Measurements from ENCODE around the gene FBXW8.

FBXW8 gene

DNA sequence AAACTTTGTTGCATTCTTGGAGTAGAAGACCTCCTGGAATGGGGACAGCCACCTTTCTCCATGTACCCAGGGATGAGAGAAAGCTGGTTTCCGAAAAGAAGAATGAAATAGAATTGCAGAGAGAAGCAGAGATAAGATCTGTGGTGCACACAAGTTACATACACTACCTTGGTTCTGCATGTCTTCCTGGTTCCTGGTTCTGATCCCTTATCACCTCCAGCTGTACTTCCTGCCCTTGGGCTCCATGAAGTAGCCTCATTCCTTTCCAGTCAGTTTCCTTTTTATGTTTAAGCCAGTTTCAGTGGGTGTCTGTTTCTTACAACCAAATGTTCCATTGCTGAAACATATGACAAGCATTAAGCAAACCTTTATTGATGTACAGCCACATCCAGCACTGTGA is 69.3 kb downstream of the FBXW8 start:
- TF ChIP-seq SIN3A (IDR thresholded peaks at IDR 0.05; ENCODE audit: borderline replicate concordance, insufficient read depth, low read length) (no peak), FOXP2 (optimal IDR thresholded peaks at IDR 0.05; ENCODE audit: borderline replicate concordance, extremely low read depth, extremely low read length, insufficient read depth) (no peak), TAF1 (IDR thresholded peaks at IDR 0.05; ENCODE audit: borderline replicate concordance, insufficient read depth, low read length) (no peak), POLR2AphosphoS5 (IDR thresholded peaks at IDR 0.05; ENCODE audit: low read depth, low read length) (no peak)
- TF ChIP-seq, protein P1, sequence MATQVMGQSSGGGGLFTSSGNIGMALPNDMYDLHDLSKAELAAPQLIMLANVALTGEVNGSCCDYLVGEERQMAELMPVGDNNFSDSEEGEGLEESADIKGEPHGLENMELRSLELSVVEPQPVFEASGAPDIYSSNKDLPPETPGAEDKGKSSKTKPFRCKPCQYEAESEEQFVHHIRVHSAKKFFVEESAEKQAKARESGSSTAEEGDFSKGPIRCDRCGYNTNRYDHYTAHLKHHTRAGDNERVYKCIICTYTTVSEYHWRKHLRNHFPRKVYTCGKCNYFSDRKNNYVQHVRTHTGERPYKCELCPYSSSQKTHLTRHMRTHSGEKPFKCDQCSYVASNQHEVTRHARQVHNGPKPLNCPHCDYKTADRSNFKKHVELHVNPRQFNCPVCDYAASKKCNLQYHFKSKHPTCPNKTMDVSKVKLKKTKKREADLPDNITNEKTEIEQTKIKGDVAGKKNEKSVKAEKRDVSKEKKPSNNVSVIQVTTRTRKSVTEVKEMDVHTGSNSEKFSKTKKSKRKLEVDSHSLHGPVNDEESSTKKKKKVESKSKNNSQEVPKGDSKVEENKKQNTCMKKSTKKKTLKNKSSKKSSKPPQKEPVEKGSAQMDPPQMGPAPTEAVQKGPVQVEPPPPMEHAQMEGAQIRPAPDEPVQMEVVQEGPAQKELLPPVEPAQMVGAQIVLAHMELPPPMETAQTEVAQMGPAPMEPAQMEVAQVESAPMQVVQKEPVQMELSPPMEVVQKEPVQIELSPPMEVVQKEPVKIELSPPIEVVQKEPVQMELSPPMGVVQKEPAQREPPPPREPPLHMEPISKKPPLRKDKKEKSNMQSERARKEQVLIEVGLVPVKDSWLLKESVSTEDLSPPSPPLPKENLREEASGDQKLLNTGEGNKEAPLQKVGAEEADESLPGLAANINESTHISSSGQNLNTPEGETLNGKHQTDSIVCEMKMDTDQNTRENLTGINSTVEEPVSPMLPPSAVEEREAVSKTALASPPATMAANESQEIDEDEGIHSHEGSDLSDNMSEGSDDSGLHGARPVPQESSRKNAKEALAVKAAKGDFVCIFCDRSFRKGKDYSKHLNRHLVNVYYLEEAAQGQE (IDR thresholded peaks at IDR 0.05; ENCODE audit: insufficient read depth in 1 of 2, low read depth in 2 of 2, low read length in 2 of 2), result no peak

DNA sequence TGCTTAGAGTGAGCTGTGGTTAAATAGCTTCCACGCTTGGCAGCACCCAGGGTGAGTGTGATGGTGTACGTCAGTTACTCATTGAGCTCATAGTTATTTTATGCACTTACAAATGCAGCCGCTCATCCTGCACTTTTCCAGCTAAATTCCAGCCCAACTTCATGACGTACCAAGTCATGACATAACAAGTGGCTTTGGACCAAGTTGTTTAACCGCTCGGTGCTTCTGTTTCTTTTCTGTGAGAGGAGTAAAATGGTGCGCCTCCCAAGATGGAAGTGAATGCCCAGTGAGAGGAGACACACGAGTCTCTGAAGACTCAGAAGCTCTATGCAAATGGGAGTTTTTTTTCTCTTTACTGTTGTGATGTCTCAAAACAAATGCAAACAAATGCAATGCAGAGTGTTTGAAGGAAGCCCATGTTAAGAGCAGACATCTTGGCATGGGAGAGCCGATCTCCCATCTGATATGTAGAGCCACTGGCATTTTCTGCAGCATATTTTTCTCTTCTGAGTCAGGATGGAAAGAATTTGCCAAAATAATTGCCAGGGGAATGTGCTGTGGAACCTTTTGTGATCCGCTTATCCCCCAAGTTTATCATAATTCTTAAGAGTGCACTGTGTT is 72.2 kb downstream of the FBXW8 start:
- TF ChIP-seq FOXP2 (optimal IDR thresholded peaks at IDR 0.05; ENCODE audit: borderline replicate concordance, extremely low read depth, extremely low read length, insufficient read depth) (no peak), SIN3A (IDR thresholded peaks at IDR 0.05; ENCODE audit: borderline replicate concordance, insufficient read depth, low read length) (no peak)

DNA sequence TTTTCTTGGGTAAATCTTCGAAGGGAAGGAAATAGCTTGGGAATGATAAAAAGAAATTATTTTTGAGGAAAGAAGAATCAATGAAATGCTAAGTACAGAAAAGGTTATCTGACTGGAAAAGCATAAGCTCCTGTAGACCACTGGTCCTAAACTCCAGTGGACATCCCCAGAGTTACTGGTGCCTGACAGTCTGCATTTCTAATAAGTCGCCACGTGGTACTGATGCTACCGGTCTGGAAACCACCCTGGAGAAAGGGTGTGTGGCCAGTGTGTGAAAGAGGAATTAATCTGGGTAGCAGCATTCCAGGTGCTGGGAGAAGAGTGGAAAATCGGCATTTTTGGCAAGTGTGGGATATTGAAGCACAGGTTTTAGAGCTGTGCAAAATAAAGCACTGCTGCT is 73.3 kb downstream of the FBXW8 start:
- TF ChIP-seq SIN3A (IDR thresholded peaks at IDR 0.05; ENCODE audit: borderline replicate concordance, insufficient read depth, low read length) (no peak), FOXP2 (optimal IDR thresholded peaks at IDR 0.05; ENCODE audit: borderline replicate concordance, extremely low read depth, extremely low read length, insufficient read depth) (no peak), TAF1 (IDR thresholded peaks at IDR 0.05; ENCODE audit: borderline replicate concordance, insufficient read depth, low read length) (no peak), POLR2AphosphoS5 (IDR thresholded peaks at IDR 0.05; ENCODE audit: low read depth, low read length) (no peak)
- TF ChIP-seq, protein P1 (IDR thresholded peaks at IDR 0.05; ENCODE audit: insufficient read depth in 1 of 2, low read depth in 2 of 2, low read length in 2 of 2), result no peak

DNA sequence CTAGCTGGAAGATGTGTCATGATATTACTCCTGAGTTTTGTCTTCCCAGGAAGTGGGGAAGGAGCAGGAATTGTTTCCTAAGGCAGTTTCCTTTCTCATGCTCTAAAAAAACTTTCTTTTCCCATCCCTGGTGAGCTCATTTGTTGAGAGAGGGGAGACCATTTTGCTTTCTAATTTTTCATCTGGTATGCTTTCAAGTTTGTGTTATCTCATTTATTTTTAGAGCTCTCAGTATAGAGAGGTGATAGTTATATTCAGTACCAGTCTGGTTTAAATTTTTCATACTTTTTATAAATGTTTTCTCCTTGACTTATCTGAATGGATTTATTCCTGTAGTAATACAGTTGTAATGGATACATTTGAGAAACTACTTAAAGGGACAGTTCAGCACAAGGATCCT is 79.6 kb downstream of the FBXW8 start:
- TF ChIP-seq SIN3A (IDR thresholded peaks at IDR 0.05; ENCODE audit: borderline replicate concordance, insufficient read depth, low read length) (no peak), TAF1 (IDR thresholded peaks at IDR 0.05; ENCODE audit: borderline replicate concordance, insufficient read depth, low read length) (no peak), FOXP2 (optimal IDR thresholded peaks at IDR 0.05; ENCODE audit: borderline replicate concordance, extremely low read depth, extremely low read length, insufficient read depth) (no peak), POLR2AphosphoS5 (IDR thresholded peaks at IDR 0.05; ENCODE audit: low read depth, low read length) (no peak)
- TF ChIP-seq, protein P1 (IDR thresholded peaks at IDR 0.05; ENCODE audit: insufficient read depth in 1 of 2, low read depth in 2 of 2, low read length in 2 of 2), result no peak

DNA sequence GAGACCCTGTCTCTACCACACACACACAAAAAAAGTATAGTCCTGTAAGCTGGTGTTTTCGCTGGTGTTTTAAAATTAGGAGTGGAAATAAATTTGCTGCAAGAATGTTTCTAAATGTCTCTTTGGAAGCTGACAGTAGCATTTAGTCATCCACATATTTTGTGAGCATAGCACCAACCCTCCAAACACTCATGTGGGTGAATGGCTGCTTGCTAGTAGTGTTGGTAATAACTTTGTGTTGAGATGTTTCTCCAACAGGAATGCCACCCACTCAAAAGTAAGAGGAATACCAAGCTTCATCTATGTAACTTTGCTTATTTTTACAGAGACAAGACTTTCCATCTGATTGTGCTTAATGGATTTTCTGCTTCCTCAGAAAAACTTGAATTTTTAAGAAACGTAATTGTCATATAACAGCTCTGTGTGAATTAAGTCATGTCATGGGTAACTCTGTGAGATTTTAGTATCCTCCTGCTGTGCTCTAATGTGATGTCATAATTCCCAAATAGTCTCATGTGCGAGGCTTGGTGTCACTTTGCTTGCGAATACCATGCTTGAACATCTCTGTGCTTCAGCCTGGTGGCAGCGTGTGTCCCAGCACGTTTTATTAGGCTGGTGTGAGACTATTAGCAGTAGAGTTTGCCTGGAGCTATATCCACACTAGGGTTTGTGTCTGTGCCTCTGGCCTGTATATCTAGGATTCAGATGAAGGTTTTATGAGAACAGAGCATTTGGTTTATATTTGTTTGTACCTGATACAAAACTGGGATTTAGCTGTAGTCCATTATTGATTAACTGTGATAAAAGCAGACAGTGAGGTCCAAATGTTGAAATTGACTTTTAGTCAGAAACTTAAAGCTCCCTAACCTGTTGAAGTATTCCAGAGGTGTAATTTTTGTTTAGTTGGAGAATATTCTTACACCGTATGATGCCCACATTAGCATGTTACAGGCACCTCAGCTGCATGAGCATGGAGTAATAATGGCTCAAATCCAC is 80.5 kb downstream of the FBXW8 start:
- TF ChIP-seq SIN3A (IDR thresholded peaks at IDR 0.05; ENCODE audit: borderline replicate concordance, insufficient read depth, low read length), result no peak
- no peak for TF ChIP-seq POLR2AphosphoS5 (IDR thresholded peaks at IDR 0.05; ENCODE audit: low read depth, low read length)
- no peak for TF ChIP-seq FOXP2 (optimal IDR thresholded peaks at IDR 0.05; ENCODE audit: borderline replicate concordance, extremely low read depth, extremely low read length, insufficient read depth)
- TF ChIP-seq TAF1 (IDR thresholded peaks at IDR 0.05; ENCODE audit: borderline replicate concordance, insufficient read depth, low read length), result no peak
- TF ChIP-seq, protein P1 (IDR thresholded peaks at IDR 0.05; ENCODE audit: insufficient read depth in 1 of 2, low read depth in 2 of 2, low read length in 2 of 2), result no peak
